NCI-H2171 (cell line): Measurements from ENCODE around the gene DBF4B.

Experiments used
- DNase-seq: peaks from one replicate; lab custom pipeline; 2025; lab: John Stamatoyannopoulos, UW

The DBF4B gene

DNA sequence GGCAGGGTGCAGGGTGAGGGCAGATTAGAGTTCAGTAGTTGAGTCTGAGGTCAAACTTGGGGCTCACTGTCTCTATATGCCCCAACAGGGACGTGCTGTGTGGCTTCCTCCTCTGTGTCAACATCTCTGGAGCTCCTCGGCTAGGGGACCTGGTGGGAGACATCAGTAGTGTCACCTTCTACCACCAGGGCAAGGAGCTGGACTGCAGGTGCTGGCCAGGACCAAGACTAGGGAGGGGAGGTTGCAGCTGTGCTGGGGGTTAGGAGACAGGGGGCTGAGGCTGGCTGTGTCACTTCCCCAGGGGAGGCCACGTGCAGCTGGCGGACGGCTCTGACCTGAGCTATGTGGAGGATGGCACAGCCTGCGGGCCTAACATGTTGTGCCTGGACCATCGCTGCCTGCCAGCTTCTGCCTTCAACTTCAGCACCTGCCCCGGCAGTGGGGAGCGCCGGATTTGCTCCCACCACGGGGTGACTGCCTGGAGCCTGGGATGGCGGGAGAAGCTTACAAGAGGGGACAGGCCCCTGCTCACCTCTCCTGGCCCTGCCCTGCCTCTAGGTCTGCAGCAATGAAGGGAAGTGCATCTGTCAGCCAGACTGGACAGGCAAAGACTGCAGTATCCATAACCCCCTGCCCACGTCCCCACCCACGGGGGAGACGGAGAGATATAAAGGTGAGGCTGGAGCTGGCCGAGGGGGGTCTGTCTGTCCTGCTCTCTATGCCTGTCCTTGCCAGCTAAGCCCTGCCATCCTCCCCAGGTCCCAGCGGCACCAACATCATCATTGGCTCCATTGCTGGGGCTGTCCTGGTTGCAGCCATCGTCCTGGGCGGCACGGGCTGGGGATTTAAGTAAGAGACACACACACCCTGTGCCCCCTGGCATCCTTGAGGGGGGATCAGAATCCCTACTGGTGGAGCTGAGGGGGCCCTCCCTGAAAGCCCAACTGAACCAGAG is 69.2 kb downstream of the DBF4B start:
- no peak for DNase-seq

DNA sequence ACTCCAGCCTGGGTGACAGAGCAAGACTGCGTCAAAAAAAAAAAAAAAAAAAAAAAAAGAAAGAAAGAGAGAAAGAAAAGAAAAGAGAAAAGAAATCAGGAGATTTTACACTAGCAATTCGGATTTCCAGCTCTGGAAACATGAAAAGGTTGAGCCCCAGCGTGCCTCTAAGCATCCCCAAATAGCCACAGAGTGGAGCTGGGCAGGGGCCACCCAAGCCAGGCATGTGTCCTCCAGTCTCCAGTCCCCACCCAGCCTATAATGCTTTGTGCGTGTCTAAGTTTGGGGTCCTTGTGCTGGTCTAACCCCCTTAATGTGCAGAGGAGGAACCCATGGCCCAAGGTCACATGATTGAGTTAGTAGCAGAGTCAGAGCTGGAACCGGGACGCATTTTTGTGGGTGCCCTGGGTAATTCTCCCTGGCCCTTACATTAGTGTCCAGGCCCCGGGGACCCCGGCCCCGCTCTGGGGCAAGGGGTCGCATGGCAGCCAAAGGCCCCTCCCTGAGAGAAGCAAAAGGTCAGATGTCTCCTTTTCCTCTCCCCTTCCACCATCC is 70.3 kb downstream of the DBF4B start:
- DNase-seq, result no peak

DNA sequence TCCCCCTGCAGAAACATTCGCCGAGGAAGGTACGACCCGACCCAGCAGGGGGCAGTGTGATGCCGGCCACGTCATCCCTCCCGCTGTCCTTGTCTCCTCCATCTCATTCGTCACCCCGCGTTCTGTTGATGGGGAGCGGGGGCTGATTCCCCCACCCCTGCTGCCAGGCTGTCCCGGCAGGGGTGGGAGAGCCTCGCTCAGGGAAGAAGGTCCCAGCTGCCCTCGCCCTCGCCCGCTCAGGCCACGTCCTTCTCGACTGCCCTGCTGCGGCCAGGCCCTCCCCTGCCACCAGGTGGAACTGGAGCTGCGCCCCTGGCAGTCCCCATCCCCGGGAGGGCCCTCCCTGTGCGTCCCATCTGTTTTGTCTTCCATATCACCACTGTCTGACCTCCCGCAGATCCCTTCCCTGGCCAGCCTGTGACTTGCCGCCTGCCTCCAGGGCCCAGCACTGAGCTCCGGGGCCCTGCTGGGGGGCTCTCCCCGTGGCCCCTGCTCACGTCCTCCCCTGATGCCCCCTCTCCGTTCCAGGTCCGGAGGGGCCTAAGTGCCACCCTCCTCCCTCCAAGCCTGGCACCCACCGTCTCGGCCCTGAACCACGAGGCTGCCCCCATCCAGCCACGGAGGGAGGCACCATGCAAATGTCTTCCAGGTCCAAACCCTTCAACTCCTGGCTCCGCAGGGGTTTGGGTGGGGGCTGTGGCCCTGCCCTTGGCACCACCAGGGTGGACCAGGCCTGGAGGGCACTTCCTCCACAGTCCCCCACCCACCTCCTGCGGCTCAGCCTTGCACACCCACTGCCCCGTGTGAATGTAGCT is 71.0 kb downstream of the DBF4B start:
- DNase-seq, result peak; percentile 72

DNA sequence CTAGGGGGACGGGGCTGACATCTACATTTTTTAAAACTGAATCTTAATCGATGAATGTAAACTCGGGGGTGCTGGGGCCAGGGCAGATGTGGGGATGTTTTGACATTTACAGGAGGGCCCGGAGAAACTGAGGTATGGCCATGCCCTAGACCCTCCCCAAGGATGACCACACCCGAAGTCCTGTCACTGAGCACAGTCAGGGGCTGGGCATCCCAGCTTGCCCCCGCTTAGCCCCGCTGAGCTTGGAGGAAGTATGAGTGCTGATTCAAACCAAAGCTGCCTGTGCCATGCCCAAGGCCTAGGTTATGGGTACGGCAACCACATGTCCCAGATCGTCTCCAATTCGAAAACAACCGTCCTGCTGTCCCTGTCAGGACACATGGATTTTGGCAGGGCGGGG is 71.7 kb downstream of the DBF4B start:
- DNase-seq, result no peak

DNA sequence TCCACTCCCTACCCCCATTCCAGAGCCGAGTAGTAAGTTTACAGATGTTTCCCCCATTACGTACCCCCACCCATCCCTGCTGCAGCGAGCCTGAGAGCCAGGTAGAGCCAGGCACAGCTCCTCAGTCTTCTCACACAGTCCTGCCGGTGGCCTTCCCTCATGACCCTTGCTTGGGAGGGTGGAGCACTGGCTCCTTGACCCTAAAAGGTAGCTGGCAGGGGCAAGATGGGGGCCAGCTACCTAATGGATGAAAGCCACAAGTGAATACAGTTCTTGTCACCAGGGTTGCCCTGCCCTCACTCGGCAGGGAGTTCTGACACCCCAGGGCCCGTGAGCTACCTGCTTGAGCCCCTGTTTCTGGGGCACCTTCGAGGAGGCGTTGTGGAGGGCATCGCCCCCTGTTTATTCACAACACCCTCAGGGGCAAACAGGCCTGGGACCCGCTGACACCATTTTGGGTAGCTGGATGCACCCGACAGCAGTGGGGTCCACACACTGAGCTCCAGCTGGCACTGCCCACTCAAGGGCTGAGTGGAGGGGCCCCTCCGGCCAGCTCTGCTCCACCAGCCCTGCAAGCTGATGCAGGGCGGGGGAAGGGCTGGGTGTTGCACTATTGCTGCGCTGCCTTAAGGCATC is 72.5 kb downstream of the DBF4B start:
- DNase-seq, result no peak

DNA sequence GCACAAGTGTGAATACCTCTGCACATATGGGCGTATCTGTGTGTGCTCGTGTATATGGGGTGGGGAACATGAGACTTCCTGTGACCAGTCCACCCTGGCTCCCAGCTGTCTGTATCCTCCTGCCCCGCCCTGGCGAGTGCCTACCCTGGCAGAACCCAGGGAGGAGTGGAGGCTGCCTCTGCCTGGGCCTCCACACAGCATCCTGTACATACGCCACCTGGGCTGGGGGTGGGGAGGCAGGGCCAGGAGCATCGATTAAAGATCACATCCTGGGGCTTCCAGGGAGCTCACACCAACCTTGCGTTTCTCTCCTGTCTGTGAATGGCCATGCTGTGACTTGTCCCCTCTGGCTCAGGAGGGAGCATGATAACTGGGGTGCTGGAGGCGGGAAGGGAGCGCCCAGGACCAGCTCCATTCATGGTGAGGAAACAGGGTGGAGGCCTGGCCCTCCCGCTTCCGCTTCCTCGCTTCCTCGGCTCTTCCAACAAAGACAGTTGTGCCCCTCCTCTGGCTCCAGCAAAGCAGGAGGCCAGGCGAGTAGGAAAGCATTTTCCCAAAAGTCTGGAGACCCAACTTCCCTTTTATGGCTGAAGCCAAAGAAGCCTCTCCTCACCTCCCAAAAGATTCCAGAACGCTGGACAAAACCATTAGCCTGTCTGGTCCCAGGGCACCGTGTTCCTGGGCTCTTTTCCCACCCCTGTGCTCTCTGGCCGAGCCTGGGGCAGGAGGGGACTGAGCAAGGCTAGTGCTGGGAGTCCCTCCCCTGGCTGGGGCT is 73.3 kb downstream of the DBF4B start:
- DNase-seq, result no peak

DNA sequence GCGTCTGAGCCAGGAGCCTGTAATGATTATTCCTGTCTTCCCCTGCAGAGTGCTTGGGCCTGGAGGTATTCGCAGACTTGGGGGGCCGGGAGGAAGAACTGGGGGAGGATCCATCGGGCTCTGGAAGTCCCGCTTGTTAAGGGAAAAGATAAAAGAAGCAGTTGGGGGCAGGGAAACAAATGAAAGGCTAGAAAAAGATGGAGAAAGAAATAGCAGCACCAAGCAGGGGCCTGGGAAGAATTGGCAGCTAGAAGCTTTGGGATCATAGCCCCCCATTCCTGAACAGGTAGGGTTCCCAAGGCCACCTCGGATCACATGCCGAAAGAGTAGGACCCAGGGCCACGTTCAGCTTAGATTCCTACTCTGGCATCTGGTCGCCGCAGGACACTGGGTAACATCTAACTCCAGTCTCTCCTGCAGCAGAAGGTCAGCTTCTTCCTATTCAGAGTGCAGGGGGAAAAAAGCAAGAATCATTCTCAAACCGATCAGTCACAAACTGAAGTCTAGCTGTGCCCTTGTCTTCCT is 73.9 kb downstream of the DBF4B start:
- no peak for DNase-seq

DNA sequence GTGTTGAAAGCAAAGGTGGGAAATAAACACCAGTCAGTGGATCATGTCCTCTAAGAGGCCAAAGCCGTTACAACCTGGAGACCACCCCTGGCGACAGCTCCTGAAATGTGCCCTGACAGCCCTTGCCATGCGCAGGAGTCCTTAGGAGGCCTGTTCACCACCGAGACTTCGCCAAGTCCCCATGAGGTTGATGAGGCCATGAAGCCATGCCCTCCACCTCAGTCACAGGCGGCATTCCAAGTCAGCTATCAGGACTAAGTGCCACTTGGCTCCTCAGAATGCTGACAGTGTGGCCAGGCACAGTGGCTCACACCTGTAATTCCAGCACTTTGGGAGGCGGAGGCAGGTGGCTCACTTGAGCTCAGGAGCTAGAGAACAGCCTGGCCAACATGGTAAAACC is 77.5 kb downstream of the DBF4B start:
- DNase-seq, result no peak

DNA sequence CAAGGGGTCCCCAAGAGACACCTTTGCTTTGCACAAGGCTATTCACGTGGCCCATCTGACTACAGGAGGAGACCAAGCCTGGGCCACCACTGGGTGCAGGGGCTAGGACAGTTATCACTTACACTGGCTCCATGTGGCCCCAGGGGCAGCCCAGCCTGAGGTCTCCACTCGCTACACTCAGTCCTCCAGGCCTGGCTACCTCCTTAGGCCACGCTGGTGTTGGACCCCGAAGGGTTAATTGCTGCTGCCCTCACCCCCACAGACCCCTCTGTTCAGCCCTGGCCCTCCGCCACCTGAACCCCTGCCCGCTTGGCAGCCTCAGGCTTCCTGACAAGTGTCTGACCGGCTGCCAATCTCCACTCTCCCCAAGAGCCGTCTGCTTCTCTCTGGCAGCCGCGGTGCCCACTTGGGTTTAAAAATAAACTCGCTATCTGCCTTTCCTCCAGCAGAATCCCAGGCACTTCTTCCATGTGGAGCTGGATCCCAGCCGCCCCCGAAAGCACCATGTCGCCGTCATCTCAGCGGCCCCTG is 78.2 kb downstream of the DBF4B start:
- no peak for DNase-seq

DNA sequence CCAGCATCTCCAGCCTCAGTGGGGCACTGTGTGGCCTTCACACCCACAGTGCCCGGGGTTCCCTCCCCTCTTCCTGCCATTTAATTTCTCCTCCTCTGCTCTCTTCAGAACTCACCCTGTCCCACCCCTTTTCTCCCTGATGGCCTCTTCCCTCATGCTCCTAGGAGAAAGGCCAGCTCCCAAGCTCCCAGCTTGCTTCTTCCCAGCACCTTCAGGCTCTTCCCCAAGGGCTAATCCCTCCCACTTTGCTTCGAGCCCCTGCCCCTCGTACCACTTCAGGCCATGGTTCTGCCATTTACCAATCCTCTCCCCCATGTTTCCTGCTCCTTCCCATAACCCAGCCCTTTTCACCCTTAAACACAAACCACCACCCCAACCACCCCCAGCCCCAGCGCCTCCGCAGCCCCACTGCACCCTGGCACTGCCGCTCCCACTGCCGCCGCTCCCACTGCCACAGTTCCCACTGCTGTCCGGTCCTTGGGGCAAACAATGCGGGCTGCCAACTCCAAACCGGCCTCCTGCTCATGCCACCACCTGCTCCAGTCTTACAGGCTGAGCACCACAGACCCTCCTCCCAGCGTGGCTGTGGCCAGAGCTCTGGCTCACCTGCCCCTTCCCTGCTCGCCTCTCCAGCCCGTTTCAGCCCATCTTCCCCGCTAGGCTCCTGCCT is 78.9 kb downstream of the DBF4B start:
- DNase-seq, result no peak

DNA sequence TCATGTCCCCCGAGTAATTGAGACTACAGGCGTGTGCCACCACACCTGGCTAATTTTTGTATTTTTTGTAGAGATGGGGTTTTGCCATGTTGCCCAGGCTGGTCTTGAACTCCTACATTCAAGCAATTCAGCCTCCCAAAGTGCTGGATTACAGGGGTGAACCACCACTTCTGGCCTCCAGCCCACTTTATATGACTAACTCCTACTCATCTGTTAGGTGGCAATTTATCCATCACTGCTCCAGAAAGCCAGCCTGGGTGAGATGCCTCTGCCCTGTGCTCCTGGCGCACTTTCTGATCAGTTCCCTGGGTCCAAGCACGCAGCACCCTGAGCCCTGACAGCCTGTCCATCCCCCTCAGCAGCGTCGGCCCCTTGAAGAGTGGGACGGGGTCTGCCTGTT is 79.7 kb downstream of the DBF4B start:
- no peak for DNase-seq

DNA sequence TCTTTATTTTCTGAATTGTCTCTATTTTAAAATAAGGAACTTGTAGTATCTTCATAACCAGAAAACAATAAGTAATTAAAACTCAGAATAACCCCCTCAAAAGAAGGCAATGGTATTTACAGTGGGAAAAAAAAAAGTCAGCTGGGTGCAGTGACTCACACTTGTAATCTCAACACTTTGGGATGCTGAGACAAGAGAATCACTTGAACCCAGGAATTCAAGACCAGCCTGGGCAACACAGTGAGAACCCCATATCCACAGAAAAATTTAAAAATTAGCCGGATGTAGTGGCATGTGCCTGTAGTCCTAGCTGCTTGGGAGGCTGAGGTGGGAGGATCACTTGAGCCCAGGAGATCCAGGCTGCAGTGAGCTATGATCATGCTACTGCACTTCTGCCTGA is 83.8 kb downstream of the DBF4B start:
- no peak for DNase-seq

DNA sequence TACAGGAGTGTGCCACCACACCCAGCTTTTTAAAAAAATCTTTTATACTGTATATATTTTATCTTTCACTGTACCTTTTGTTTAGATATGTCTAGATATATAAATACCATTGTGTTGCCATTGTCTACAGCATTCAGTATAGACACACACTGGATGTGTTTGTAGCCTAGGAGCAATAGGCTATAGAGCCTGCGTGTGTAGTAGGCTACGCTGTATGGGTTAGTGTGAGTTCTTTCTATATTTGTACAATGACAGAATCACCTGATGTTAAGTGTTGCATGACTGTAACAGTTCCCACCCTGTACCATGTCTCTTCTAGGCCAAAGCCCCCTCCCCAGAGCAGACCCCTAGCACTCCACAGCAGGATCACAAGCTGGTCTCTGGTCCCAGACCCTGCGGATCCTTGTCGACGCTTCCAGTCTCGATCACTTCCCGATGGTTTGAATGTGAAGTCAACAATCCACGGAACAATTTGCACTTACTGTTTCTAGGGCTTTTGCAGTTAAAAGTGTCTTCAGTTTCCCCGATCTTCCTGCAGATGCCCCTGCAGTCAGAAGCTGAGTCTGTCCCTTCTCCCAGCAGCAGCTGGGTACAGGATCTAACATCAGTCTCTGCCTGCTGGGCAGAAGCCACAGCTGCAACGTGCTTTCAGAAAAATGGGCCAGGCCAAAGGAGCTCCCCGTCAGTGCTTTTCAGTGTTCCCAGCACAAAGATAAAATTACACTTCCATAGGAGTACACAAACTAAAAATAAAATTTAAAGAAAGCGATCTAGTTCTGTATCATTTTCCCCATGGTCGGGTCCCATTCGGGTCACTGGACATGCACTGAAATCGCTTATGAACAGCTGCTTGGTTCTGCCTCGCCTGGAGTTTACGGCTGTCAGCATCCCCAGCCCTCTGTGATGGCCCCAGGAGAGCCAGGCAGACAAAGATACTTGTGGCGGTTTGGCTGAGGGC is 85.7 kb downstream of the DBF4B start:
- no peak for DNase-seq

DNA sequence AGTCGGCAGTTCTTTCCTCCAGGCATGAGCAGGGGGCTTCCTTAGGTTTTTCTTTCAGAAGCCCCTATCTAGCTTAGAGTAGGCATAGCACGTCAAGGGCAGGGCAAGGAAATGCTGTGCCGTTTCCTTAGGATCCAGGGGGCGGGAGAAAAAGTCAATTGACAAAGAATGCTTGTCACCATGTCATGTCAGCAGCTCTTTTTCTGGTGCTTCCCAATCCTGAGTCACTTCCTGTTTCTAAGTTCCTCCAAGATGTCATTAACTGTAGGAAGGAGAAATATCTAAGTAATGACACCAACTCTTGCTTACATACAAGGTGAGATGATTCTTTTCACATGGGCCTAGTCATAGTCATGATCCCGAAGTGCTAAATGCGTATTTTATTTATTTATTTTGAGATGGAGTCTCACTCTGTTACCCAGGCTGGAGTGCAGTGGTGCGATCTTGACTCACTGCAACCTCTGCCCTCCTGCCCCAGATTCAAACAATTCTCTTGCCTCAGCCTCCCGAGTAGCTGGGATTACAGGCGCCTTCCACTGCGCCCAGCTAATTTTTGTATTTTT is 86.5 kb downstream of the DBF4B start:
- no peak for DNase-seq

DNA sequence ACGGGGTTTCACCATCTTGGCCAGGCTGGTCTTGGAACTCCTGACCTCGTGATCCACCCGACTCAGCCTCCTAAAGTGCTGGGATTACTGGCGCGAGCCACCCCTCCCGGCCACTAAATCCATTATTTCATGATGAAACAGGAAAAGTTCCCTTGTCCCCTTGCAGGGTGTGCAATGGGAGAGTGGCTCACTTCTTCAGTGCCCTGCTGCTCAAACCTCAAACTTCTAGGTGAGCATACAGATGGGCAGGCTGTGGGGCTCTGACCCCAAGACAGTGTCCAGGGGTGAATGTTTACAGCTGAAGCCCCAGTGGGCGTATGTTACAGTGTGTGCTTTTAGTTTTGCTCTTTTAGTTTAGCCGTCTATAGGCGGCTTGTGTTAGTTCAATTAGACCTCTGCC is 87.0 kb downstream of the DBF4B start:
- DNase-seq, result no peak

DNA sequence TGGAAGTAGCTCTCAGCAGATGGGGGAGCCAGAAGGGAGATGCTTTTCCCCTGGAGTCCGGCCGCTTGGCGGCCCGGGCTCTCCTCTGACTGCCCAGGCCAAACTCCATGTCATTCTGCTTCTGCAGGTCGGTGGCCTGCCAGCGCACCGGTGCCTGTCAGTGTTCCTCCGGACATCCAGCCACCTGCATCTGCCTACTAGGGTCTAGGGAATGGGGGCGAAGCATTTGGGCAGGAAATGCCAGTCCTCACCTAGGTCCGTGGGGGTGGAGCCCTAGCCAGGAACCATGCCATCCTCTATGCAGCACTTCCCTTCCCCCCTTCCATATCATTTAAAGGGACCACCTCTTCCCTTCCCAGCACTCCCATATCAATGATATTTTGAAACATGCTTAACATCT is 87.5 kb downstream of the DBF4B start:
- no peak for DNase-seq

DNA sequence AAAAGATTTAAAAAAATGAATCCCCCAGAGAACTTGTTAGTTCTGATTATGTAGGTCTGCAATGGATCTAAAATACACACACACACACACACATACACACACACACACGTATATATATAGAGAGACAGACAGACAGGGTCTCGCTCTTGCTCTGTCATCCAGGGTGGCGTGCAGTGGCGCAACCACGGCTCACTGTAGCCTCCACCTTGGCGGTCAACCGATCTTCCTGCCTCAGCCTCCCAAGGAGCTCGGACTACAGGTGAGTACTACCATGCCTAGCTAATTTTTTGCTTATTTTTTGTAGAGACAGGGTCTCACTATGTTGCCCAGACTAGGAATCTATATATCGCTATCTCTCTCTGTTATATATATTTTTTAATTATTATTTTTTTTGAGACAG is 88.3 kb downstream of the DBF4B start:
- DNase-seq, result no peak

DNA sequence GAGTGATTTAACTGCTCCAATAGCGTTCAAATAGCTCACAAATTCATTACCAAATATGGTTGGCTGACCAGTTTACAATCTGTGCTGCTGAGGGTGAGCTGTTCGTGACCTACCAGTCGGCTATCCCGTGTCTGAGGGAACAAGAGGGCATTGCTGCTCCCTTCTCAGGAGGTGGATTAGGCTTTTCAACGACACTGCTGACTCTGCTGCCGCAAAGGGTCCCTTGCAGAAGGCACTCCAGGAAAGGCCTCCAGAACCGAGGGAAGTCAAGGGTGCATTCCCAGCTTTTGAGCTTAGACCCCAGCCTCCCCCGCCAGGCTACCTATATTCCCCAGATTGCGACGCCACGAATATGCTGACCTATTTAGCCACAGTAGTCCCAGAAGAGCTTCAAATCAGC is 89.3 kb downstream of the DBF4B start:
- DNase-seq, result no peak

DNA sequence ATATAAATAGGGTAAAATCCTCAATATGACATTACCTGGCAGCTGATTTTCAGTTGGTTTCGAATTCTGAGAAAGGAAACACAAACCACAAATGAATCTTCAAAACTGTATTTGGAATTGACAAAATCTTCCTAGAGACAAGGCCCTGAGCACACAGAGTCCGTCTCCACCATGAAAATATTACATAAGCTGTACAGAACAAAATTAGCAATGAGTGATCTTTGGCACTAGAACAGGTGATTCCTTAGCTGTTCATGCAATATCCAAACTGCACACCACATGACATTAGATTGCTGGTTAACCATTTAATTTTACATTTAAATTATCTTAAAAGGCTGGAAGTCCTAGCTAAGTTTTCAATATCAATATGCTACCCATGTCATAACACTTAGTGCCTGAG is 89.9 kb downstream of the DBF4B start:
- DNase-seq, result no peak
